Right atrium auricular region (tissue), 2 donors: ENCODE data around the gene SLC2A13. TPM values are rescaled to one million over a fixed set of nuclear protein-coding genes. Genes with fewer than 3 reads are reported as not detected.
"Not testable (repeated sequence)": the region's sequence is repeated elsewhere in the genome, so short reads cannot be mapped to it uniquely, and the experiment has no call there.

Experiments
- DNase-seq: peaks from one replicate; pipeline ENCODE4 v3.0.0-alpha.2; 2019; ENCODE audit warnings: low spot score
- H3K27ac ChIP-seq, 2 donors: fragments of 200-600 bp; sonication (generic); 1 replicate in 1 of 2; 2 replicates in 1 of 2; pipeline ENCODE4 v1.5.1; 2016 to 2019
- H3K27me3 ChIP-seq, 2 donors: fragments of 200-600 bp; sonication (generic); one replicate each; pipeline versions ENCODE4 v1.5.1 to v1.6.0; 2017 to 2019
- H3K36me3 ChIP-seq: fragments of 200-600 bp; sonication (generic); one replicate; pipeline ENCODE4 v1.5.1; 2016
- H3K4me1 ChIP-seq, 2 donors: fragments of 200-600 bp; sonication (generic); one replicate each; pipeline versions ENCODE4 v1.5.1 to v1.6.0; 2017 to 2019
- H3K4me3 ChIP-seq, 2 donors: fragments of 200-600 bp; sonication (generic); 1 replicate in 1 of 2; 2 replicates in 1 of 2; pipeline ENCODE4 v1.5.1; 2017 to 2019; ENCODE audit warnings: mild to moderate bottlenecking in 1 of 2, moderate library complexity in 1 of 2
- H3K9me3 ChIP-seq, 2 donors: fragments of 200-600 bp; sonication (generic); one replicate each; pipeline ENCODE4 v1.5.1; 2019
- total RNA-seq, 2 donors: library from RNA; depleted of rRNA; stranded (reverse); fragments of >200 nt; gene quantifications; one replicate each; pipeline ENCODE4 v1.1.0, GENCODE V29; 2016
- TF ChIP-seq, protein P1 (sequence below), 2 donors: fragments of 200-600 bp; sonication (generic); IDR thresholded peaks; one replicate each; pipeline ENCODE4 v1.5.1; 2019; ENCODE audit warnings: antibody characterized with exemption in 2 of 2

SLC2A13 gene
- total RNA-seq, 2 donors from 2014 or later: 8.8 to 14.6 TPM

DNA sequence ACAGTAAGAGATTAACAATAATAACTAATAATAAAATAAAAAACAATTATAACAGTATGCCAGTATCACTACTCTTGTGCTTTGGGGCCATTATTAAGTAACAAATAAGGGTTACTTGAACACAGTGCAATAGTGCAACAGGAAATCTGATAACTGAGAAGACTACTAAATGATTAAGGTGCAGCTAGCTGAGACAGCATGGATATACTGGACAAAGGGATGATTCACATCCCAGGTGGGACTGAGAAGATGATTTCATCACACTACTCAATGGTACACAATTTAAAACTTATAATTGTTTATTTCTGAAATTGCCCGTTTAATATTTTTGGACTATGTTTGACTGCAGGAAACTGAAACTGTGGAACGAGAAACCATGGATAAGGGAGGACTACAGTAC lies 317.6 kb downstream of the SLC2A13 start:
- Histone ChIP-seq H3K4me3 (no peak overlapping the region), H3K4me1 (no peaks in the 10 kb centered on the region), H3K9me3 (no peaks in the 10 kb centered on the region), H3K27ac (no peak overlapping the region), H3K36me3 (no peaks in the 10 kb centered on the region), H3K27me3 (no peaks in the 10 kb centered on the region)
- TF ChIP-seq, protein P1, sequence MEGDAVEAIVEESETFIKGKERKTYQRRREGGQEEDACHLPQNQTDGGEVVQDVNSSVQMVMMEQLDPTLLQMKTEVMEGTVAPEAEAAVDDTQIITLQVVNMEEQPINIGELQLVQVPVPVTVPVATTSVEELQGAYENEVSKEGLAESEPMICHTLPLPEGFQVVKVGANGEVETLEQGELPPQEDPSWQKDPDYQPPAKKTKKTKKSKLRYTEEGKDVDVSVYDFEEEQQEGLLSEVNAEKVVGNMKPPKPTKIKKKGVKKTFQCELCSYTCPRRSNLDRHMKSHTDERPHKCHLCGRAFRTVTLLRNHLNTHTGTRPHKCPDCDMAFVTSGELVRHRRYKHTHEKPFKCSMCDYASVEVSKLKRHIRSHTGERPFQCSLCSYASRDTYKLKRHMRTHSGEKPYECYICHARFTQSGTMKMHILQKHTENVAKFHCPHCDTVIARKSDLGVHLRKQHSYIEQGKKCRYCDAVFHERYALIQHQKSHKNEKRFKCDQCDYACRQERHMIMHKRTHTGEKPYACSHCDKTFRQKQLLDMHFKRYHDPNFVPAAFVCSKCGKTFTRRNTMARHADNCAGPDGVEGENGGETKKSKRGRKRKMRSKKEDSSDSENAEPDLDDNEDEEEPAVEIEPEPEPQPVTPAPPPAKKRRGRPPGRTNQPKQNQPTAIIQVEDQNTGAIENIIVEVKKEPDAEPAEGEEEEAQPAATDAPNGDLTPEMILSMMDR (IDR thresholded peaks at IDR 0.05): no peak
- no peak for DNase-seq

DNA sequence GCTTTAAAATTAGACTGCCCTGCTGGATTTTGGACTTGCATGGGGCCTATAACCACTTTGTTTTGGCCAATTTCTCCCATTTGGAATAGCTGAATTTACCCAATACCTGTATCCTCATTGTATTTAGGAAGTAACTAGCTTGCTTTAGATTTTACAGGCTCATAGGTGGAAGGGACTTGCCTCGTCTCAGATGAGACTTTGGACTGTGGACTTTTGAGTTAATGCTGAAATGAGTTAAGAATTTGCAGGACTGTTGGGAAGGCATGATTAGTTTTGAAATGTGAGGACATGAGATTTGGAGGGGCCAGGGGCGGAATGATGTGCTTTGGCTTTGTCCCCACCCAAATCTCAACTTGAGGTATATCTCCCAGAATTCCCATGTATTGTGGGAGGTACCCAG lies 320.1 kb downstream of the SLC2A13 start:
- H3K4me3 ChIP-seq, H3K27ac ChIP-seq, H3K4me1 ChIP-seq, H3K27me3 ChIP-seq, DNase-seq, H3K9me3 ChIP-seq, H3K36me3 ChIP-seq: not testable (repeated sequence)

DNA sequence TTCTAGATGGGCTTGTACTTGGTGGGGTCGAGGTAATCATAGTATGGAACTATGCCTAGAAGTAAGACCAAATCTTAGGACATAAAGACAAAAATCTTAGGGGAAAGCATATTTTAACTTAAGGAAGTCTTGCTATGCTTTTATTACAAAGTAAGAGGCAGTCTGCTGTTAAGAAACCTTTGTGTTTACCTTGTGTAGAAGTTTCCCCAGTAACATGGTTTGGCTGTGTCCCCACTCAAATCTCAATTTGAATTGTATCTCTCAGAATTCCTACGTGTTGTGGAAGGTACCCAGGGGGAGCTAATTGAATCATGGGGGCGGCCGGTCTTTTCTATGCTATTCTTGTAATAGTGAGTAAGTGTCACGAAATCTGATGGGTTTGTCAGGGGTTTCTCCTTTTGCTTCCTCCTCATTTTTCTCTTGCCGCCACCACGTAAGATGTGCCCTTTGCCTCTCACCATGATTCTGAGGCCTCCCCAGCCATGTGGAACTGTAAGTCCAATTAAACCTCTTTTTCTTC lies 323.8 kb downstream of the SLC2A13 start:
- H3K27me3 ChIP-seq: no peaks in the 10 kb centered on the region
- TF ChIP-seq, protein P1 (IDR thresholded peaks at IDR 0.05): no peak
- H3K4me3 ChIP-seq: no peak overlapping the region
- no peak overlapping the region for H3K27ac ChIP-seq
- no peaks in the 10 kb centered on the region for H3K36me3 ChIP-seq
- no peaks in the 10 kb centered on the region for H3K9me3 ChIP-seq
- DNase-seq: no peak
- H3K4me1 ChIP-seq: no peaks in the 10 kb centered on the region

DNA sequence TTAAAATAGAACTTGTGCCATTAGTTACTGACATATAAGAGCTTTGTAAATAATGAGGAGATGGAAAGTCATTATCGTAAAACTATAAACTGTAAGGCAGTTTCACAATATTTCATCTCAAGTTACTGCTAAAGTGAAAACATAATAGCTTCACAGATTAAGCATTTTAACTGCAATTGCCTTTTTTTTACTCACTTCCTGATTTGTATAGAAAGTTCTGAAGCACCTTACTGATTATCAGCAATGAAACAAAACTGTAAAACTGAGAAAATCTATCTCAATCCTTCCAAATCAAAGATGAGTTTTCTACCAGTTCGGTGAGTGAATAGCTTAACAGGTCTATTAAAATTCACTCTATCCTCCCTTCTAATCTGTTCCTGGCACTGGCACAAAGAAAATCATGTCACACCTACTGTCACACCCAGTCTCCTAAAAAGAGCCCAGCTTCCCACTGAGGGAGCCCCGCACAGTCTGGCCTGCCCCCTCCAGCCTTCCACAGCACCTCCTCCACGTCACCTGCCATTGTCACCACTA lies 324.9 kb downstream of the SLC2A13 start:
- Histone ChIP-seq H3K4me1 (no peaks in the 10 kb centered on the region), H3K36me3 (no peaks in the 10 kb centered on the region), H3K4me3 (no peak overlapping the region), H3K27ac (no peak overlapping the region), H3K27me3 (no peaks in the 10 kb centered on the region), H3K9me3 (no peaks in the 10 kb centered on the region)
- DNase-seq: no peak
- TF ChIP-seq, protein P1 (IDR thresholded peaks at IDR 0.05): no peak

DNA sequence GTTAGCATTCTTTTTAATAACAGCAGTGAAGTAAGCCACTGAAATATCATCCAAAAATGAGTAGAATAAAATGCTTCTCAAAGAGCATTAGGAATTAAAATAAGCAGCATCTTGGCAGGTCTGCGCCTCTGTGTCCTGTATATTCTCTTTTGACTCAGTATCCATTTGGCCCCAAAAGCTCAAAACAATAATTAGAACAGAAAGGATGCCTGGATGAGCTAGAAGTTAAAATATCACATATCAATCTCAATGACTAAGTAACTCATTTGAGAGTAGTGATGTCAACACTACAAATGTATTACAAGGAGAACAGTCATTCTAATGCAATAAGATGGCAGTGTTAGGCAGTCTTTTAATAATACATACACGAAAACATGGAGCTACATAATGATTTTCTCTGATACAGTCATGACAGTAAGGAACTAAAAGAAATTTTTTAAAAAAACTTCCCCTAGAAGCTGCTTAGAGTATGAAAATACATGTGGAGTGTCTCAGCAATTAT lies 325.4 kb downstream of the SLC2A13 start:
- Histone ChIP-seq H3K27me3 (no peaks in the 10 kb centered on the region), H3K4me1 (no peaks in the 10 kb centered on the region)

DNA sequence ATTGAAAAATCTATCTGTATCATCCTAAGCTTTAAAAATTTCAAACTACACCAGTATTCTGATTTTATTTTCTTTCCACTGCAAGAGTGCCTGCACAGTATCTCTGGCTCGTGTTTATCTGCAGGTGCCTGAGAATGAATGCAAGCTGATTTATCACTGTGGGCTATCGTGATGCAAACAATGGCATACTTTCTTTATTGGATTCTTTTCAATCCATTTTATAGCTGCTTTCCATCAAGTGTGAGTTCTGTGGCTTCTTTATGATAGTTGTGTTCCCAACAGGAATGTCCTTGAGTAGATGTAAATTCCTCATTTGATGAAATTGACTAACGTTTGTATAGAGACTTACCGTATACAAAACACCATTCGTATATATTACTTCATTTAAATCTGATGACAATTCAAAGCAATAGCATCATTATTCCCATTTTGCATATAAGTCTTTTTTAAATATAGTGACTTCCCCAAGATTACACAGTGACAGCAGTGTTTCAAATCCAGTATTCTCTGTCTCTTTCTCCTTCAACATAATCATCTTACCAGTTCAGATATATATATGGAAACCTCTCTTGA lies 326.0 kb downstream of the SLC2A13 start:
- no peak overlapping the region for H3K27ac ChIP-seq
- no peak for DNase-seq
- H3K4me3 ChIP-seq: no peak overlapping the region
- H3K9me3 ChIP-seq: no peaks in the 10 kb centered on the region
- no peaks in the 10 kb centered on the region for H3K4me1 ChIP-seq
- TF ChIP-seq, protein P1 (IDR thresholded peaks at IDR 0.05): no peak
- H3K36me3 ChIP-seq: no peaks in the 10 kb centered on the region
- H3K27me3 ChIP-seq: no peaks in the 10 kb centered on the region

More for the DNA sequence above, 325.4 kb downstream of the SLC2A13 start:
- H3K4me3 ChIP-seq: no peak overlapping the region
- DNase-seq: no peak
- H3K36me3 ChIP-seq: no peaks in the 10 kb centered on the region
- H3K27ac ChIP-seq: no peak overlapping the region
- TF ChIP-seq, protein P1 (IDR thresholded peaks at IDR 0.05): no peak
- H3K9me3 ChIP-seq: no peaks in the 10 kb centered on the region
